ENCODE measurements around the gene AFP. TPM values are rescaled to one million over a fixed set of nuclear protein-coding genes. Genes with fewer than 3 reads are reported as not detected.

AFP gene
- total RNA-seq, 1 experiment from 2014 or later, result not detected

DNA sequence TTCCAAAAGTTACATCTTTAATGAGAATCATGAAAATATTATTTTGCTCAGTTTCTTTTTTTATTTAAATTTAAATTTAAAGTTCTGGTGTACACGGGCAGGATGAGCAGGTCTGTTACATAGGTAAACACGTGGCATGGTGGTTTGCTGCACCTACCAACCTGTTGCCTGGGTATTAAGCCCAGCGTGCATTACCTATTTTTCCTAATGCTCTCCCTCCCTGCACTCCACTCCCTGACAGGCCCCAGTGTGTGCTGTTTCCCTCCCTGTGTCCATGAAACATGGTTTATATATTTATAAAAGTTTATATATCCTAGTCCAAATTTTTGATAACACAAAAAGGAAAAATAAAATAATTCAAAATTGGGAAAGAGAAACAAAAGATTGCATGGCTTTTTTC, 4.0 kb downstream of the AFP start:
- ChIA-PET CTCF (no interaction called here), POLR2A (ENCODE audit: low non-redundant PET) (no interaction called here)
- no peak overlapping the region for H3K27ac ChIP-seq (ENCODE audit: low read depth, low read length, poor library complexity, severe bottlenecking)
- intact Hi-C loops (cut with micrococcal nuclease; ENCODE audit: unreplicated experiment), result loop anchor here (10.0 kb wide), 1 partner anchor 125 kb away; no protein-coding TSS in a partner anchor
- no TSS peak for BruUV-seq (replicated peaks)
- H3K27me3 ChIP-seq (replicated peaks; ENCODE audit: insufficient read depth, low read depth, low read length, poor library complexity), result no peaks in the 10 kb centered on the region
- TF ChIP-seq EZH2 (IDR thresholded peaks at IDR 0.05; ENCODE audit: borderline replicate concordance, low read depth, low read length, poor library complexity, severe bottlenecking) (no peak), CTCF (conservative IDR thresholded peaks at IDR 0.05; ENCODE audit: low read depth, low read length) (no peak)
- no peaks in the 10 kb centered on the region for H3K9me3 ChIP-seq (ENCODE audit: low read depth, low read length, poor library complexity, severe bottlenecking)
- H3K4me3 ChIP-seq (ENCODE audit: low read depth, low read length, poor library complexity, severe bottlenecking), result no peak overlapping the region
- H3K4me1 ChIP-seq (ENCODE audit: insufficient read depth, low read length, poor library complexity, severe bottlenecking), result no peaks in the 10 kb centered on the region
- DNase-seq (ENCODE audit: low spot score), result no peak
- no peaks in the 10 kb centered on the region for H3K36me3 ChIP-seq (ENCODE audit: insufficient read depth, low read length, poor library complexity, severe bottlenecking)

DNA sequence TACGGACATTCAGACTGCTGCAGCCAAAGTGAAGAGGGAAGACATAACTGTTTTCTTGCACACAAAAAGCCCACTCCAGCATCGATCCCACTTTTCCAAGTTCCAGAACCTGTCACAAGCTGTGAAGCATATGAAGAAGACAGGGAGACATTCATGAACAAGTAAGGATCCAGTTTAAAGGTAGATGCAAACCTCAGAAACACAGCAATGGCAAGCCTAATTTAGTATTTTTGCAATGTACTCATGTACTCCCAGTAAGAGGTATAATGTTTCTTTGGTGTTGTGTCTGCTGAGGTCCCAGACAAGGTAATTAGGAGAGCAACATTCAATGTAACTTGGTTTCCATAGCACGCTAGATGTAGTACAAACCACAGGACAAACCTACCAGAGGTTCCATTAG, 4.6 kb downstream of the AFP start:
- no peaks in the 10 kb centered on the region for H3K27me3 ChIP-seq (replicated peaks; ENCODE audit: insufficient read depth, low read depth, low read length, poor library complexity)
- no TSS peak for BruUV-seq (replicated peaks)
- no peaks in the 10 kb centered on the region for H3K9me3 ChIP-seq (ENCODE audit: low read depth, low read length, poor library complexity, severe bottlenecking)
- TF ChIP-seq EZH2 (IDR thresholded peaks at IDR 0.05; ENCODE audit: borderline replicate concordance, low read depth, low read length, poor library complexity, severe bottlenecking), result no peak
- ChIA-PET POLR2A (ENCODE audit: low non-redundant PET) (no interaction called here), CTCF (no interaction called here)
- H3K4me1 ChIP-seq (ENCODE audit: insufficient read depth, low read length, poor library complexity, severe bottlenecking), result no peaks in the 10 kb centered on the region
- H3K36me3 ChIP-seq (ENCODE audit: insufficient read depth, low read length, poor library complexity, severe bottlenecking), result no peaks in the 10 kb centered on the region
- H3K4me3 ChIP-seq (ENCODE audit: low read depth, low read length, poor library complexity, severe bottlenecking), result no peak overlapping the region
- H3K27ac ChIP-seq (ENCODE audit: low read depth, low read length, poor library complexity, severe bottlenecking), result no peak overlapping the region
- DNase-seq (ENCODE audit: low spot score), result no peak
- intact Hi-C loops (cut with micrococcal nuclease; ENCODE audit: unreplicated experiment), result loop anchor here (10.0 kb wide), 1 partner anchor 126 kb away; no protein-coding TSS in a partner anchor

GRCh38 chr4:73442275-73442674, 6.3 kb downstream of the AFP start:
- DNase-seq (ENCODE audit: low spot score), result no peak
- CTCF ChIA-PET, result no interaction called here
- no peak for TF ChIP-seq CTCF (conservative IDR thresholded peaks at IDR 0.05; ENCODE audit: low read depth, low read length)
- no peak for TF ChIP-seq EZH2 (IDR thresholded peaks at IDR 0.05; ENCODE audit: borderline replicate concordance, low read depth, low read length, poor library complexity, severe bottlenecking)
- Histone ChIP-seq H3K9me3 (ENCODE audit: low read depth, low read length, poor library complexity, severe bottlenecking) (no peaks in the 10 kb centered on the region), H3K36me3 (ENCODE audit: insufficient read depth, low read length, poor library complexity, severe bottlenecking) (no peaks in the 10 kb centered on the region), H3K27ac (ENCODE audit: low read depth, low read length, poor library complexity, severe bottlenecking) (no peak overlapping the region), H3K4me1 (ENCODE audit: insufficient read depth, low read length, poor library complexity, severe bottlenecking) (no peaks in the 10 kb centered on the region), H3K4me3 (ENCODE audit: low read depth, low read length, poor library complexity, severe bottlenecking) (no peak overlapping the region), H3K27me3 (replicated peaks; ENCODE audit: insufficient read depth, low read depth, low read length, poor library complexity) (no peaks in the 10 kb centered on the region)
- intact Hi-C loops (cut with micrococcal nuclease; ENCODE audit: unreplicated experiment), result loop anchor here (10.0 kb wide), 1 partner anchor 127 kb away; no protein-coding TSS in a partner anchor
- BruUV-seq (replicated peaks), result no TSS peak
- POLR2A ChIA-PET (ENCODE audit: low non-redundant PET), result no interaction called here

GRCh38 chr4:73443224-73443623, 7.2 kb downstream of the AFP start:
- H3K27ac ChIP-seq (ENCODE audit: low read depth, low read length, poor library complexity, severe bottlenecking), result no peak overlapping the region
- no peaks in the 10 kb centered on the region for H3K4me1 ChIP-seq (ENCODE audit: insufficient read depth, low read length, poor library complexity, severe bottlenecking)
- no peaks in the 10 kb centered on the region for H3K9me3 ChIP-seq (ENCODE audit: low read depth, low read length, poor library complexity, severe bottlenecking)
- intact Hi-C loops (cut with micrococcal nuclease; ENCODE audit: unreplicated experiment), result loop anchor here (10.0 kb wide), 1 partner anchor 128 kb away; no protein-coding TSS in a partner anchor
- no peak for DNase-seq (ENCODE audit: low spot score)
- no TSS peak for BruUV-seq (replicated peaks)
- no peaks in the 10 kb centered on the region for H3K36me3 ChIP-seq (ENCODE audit: insufficient read depth, low read length, poor library complexity, severe bottlenecking)
- no peaks in the 10 kb centered on the region for H3K27me3 ChIP-seq (replicated peaks; ENCODE audit: insufficient read depth, low read depth, low read length, poor library complexity)
- ChIA-PET POLR2A (ENCODE audit: low non-redundant PET) (no interaction called here), CTCF (no interaction called here)
- no peak overlapping the region for H3K4me3 ChIP-seq (ENCODE audit: low read depth, low read length, poor library complexity, severe bottlenecking)
- TF ChIP-seq EZH2 (IDR thresholded peaks at IDR 0.05; ENCODE audit: borderline replicate concordance, low read depth, low read length, poor library complexity, severe bottlenecking) (no peak), CTCF (conservative IDR thresholded peaks at IDR 0.05; ENCODE audit: low read depth, low read length) (no peak)

Measured in A673 (cell line).